NCI-H2081 treated with DMSO at 0.1 percent for 48 hours (cell line): Measurements from ENCODE around the gene DNAH10.

Experiments
- DNase-seq: peaks from one replicate; lab custom pipeline; 2025; lab: John Stamatoyannopoulos, UW

Gene DNAH10, protein sequence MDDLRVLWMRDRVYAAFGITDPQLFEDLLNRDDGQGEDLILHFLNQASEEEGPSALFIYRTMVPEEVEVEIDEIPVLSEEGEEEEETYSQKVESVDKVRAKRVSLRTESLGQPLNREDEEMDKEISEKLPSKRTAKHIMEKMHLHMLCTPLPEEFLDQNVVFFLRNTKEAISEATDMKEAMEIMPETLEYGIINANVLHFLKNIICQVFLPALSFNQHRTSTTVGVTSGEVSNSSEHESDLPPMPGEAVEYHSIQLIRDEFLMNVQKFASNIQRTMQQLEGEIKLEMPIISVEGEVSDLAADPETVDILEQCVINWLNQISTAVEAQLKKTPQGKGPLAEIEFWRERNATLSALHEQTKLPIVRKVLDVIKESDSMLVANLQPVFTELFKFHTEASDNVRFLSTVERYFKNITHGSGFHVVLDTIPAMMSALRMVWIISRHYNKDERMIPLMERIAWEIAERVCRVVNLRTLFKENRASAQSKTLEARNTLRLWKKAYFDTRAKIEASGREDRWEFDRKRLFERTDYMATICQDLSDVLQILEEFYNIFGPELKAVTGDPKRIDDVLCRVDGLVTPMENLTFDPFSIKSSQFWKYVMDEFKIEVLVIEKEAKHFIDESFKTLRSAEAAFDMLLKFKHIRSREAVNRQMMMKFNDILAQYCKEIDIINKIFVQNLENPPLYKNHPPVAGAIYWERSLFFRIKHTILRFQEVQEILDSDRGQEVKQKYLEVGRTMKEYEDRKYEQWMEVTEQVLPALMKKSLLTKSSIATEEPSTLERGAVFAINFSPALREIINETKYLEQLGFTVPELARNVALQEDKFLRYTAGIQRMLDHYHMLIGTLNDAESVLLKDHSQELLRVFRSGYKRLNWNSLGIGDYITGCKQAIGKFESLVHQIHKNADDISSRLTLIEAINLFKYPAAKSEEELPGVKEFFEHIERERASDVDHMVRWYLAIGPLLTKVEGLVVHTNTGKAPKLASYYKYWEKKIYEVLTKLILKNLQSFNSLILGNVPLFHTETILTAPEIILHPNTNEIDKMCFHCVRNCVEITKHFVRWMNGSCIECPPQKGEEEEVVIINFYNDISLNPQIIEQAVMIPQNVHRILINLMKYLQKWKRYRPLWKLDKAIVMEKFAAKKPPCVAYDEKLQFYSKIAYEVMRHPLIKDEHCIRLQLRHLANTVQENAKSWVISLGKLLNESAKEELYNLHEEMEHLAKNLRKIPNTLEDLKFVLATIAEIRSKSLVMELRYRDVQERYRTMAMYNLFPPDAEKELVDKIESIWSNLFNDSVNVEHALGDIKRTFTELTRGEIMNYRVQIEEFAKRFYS (N-terminal part only)

DNA sequence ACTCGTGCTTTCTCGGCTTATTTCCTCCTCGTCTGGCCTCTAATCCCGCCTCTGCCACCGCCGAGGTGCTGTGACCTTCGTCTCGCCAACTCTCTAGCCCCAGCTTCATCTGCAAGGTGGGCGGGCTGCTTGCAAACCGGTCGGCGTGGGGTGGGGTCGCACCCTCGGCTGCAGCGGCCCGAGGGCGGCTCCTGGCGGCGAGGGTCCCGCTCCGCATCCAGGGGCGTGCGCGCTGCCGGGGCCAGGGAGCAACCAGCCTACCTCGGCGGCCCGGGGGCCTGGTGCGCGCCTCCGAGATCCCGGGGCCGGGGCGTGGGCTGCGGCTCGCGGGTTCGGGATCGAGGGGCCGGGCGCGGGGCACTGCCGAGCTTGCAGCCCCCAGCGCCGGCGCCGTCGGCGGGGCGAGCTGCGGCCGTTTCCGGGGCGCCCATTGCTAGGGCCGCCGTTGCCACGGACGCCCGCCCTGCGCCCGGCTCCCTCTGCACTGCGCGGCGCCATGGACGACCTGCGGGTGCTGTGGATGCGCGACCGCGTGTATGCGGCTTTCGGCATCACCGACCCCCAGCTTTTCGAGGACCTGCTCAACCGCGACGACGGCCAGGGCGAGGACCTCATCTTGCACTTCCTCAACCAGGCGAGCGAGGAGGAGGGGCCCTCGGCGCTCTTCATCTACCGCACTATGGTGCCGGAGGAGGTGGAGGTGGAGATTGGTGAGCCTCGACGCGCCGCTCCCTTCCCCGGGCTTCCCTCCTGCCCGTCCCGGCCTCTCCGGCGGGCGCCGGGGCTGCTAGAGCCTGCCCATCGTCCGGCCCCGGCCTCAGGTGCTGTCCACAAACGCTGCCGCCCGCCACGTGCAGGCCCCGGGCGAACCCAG is at the start of gene DNAH10:
DNAH10 (plus strand) TSS at position 461 of the 874 bp plus-strand sequence; CDS start at position 497, 36 bp downstream.
- DNase-seq: no peak

- no peak for DNase-seq
These were observed 49.3 kb upstream of the DNAH10 start for GRCh38 chr12:123712780-123713319.

DNA sequence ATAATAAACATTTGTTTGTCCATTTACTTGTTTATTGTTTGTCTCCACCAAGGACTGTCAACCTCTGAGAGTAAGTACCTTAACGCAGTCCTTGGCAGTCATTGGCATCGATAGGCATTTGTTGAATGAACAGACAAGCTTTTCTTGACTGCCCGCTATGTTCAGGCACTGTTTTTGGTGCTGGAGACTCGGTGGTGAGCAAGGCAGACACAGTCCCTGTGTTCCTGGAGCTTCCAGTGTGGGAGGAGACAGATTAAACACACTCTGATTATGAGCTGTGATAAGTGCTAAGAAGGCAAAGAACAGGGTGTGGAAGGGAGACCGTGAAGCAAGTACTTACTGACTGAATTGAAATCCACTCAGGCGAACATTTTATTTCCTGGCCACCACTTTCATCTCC is 48.7 kb upstream of the DNAH10 start:
- no peak for DNase-seq

DNA sequence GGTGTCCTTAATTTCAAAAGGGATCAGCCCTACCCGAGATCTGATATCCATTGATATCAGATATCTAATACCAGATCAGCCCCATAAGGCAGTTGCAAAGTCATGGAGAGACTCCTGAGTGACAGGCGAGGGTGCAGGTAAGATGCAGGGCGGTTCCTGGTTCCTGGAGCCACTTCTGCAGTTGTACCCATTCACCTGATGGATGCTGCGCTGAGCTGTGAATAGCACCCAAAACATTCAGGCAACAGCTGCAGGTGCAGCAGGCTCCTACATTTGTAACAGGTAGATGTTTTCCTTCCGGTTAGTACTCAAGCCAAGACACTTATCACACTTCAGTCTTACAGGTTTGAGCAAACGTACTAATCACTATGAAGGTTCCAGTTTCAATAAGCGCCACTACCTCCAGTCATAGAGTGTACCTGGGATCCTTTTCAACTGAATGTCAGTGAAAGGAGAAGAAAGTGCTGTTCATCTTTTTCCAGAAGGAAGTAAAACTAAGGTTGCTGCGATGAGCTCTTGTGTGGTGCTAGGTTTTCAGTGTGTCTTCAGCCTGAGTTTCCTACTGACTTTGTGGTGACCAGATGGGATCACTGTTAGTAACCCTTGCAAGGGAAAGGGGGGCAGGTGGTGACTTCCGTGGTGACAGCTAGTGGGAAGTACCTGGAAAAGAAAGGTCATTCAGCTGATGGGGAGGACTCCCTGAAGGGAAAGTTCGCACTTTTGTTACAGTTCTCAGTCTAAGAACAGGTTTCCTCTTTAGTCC is 48.1 kb upstream of the DNAH10 start:
- DNase-seq: no peak

DNA sequence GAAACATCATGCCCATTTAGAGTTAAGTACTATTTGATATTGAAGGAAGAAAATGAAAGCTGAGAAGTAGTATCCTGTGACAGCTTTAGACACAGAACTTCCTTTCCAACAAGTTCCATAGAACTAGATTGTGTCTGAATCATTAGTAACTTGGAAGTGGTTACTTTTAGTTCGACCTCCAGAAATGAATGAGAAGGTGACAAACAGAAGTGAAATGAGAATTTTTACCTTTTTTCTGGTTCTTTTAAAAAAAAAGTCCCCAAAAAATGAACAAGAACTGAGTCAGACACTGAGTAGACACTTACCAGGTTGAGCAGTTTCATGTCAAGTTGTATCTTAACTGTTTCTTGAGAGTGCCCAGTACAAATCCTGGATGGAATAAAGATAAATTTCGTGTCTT is 46.9 kb upstream of the DNAH10 start:
- DNase-seq: no peak

- no peak for DNase-seq
These were observed 44.8 kb upstream of the DNAH10 start for GRCh38 chr12:123717350-123717749.

DNA sequence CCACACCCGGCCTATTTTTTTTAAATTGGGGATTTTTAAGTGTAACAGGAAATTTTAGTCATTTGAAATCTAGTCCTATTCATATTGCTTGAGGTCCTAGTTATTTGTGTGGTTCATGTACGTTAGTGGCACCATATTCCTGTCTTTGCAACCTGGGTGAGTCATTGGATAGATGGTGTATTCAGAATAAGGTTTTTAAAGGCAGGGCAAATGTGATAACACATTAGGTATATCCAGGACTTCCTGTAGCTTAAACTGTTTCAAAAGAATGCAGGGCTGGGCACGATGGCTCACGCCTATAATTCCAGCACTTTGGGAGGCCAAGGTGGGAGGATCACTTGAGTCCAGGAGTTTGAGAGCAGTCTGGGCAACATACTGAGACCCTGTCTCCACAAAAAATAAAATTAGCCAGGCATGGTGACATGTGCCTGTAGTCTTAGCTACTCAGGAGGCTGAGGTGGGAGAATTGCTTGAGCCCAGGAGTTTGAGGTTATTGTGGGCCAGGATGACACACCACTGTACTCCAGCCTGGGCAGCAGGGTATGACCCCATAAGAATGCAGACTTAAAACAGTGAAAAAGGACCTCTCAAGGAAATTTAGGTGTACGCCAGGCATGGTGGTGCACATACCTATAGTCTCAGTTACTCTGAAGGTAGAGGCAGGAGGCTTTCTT is 41.8 kb upstream of the DNAH10 start:
- no peak for DNase-seq

GRCh38 chr12:123721245-123721644 is 40.9 kb upstream of the DNAH10 start:
- no peak for DNase-seq

- DNase-seq: no peak
These were observed 39.1 kb upstream of the DNAH10 start for GRCh38 chr12:123723011-123723410.

DNA sequence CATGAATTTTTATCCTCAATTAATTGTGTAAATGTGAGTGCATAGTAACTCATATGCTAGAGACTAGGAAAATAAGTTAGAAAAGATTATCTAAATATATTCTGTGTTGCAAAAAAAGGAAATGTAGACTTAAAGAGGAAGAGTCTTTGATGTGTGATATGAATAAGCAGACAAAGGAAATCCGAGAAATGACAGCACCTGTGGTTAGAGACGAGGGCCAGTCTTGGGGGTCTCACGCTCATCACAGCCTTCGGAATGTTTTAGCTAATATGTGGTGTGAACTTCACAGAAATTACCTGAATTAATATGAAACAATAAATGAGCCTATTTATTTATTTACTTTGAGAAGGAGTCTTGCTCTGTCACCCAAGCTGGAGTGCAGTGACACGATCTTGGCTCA is 38.3 kb upstream of the DNAH10 start:
- DNase-seq: no peak

DNA sequence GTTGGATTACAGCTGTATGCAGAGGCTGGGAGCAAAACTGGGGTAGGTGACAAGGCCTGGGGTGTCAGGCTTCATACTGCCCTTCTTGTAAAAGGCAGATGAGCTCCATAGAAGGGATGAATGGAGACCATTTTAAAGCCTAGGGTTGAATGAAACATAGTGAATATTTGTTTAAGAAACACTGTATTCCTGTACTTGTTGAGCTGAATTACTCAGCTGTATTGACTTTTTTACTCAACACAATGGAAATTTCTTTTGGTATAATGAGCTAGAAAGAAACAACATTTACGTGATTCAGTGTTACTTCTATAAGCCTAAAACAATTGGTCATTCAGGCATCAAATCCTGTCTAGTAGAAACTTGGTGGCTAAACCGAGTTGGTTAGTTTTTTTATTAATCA is 35.9 kb upstream of the DNAH10 start:
- DNase-seq: no peak

GRCh38 chr12:123726962-123727361 is 35.1 kb upstream of the DNAH10 start:
- no peak for DNase-seq

DNA sequence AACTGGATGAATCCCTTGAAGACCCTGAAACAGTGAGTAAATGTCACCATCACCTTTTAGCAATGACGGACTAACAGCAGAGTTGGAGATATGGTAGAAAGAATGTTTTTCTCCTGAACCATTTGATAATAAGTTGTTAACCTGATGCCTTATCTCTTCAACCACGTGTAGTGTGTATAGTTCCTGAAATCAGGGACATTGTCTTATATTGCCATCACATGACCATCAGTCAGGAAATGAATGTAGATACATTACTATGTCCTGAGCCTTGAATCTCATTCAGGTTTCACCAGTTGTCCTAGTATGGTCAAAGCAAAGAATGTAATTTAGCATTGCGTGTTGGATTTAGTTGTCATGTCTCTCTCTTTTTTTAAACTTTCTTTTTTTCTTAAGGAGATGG is 34.2 kb upstream of the DNAH10 start:
- DNase-seq: no peak

DNA sequence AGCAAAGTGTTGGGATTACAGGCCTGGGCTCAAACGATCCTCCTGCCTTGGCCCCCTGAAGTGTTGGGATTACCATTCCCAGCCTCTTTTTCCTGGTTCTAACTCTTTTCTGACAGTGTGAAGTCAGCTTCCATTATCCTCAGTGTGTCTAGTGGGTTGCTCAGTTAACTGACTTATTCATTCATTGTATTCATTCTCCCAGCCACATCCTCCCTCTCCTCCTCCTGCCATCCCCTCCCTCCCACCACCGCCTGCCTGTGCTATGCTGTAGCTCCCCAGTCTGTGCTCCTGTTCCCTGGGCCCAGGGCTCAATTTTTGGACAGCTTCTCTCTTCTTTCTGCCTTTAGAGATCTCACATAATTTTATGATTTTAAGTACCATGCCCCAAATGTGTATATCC is 30.5 kb upstream of the DNAH10 start:
- DNase-seq: no peak

DNA sequence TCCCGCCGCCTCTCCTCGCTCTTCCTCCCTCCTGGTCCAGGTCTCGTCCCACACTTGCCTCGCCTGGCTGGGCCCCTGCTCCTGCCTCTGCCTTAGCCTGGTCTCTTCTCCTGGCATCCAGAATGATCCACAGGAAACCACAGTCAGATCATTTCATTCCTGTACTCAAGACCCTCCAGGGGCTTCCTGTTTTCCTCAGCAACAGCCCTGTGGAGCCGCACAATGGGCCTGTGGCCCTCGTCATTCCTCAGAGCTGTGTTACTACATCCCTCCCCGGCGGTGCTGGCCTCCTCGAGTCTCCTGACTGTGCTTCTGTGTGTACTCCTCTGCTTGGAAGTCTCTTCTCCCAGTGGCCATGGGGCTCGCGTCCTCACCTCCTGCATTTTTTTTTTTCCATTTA is 29.9 kb upstream of the DNAH10 start:
- DNase-seq: no peak

GRCh38 chr12:123733229-123733628 is 28.9 kb upstream of the DNAH10 start:
- no peak for DNase-seq

GRCh38 chr12:123734268-123734667 is 27.8 kb upstream of the DNAH10 start:
- no peak for DNase-seq

DNA sequence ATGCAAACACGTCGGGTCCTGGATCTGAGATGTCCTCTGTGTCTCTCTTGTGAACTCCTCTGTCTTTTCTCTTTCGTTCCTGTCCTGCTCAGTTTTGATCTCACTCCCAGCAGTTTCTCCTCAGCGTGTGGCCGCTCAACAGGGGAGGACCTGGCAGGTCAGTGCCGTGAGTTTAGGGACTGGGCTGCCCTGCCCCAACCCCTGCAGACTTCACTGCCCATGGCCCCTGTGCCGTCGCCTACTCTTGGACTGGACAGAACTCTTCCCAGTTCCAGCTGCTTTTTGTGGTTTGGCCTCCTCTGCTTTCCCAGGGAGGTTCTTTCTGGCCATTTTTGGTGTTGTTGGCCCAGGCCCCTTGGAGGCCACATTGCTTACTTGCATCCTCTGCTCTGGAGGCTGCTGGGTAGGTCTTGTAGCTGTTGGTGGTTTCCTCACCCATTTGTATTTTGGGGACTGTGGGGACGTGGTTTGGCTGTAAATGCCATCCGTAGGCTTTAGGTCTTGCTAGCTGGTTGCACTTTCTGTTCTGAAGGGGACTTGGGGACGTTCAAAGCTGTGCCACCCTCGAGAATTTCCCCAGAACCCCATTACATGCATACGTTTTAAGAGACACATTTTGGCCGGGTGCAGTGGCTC is 20.0 kb upstream of the DNAH10 start:
- DNase-seq: no peak

- no peak for DNase-seq
These were observed 19.1 kb upstream of the DNAH10 start for GRCh38 chr12:123743002-123743401.
